ENCODE data around the gene ADARB2. TPM values are rescaled to one million over a fixed set of nuclear protein-coding genes. Genes with fewer than 3 reads are reported as not detected.
"Not testable (repeated sequence)": the region's sequence is repeated elsewhere in the genome, so short reads cannot be mapped to it uniquely, and the experiment has no call there.

ADARB2 gene
- total RNA-seq, 2 experiments from 2014 or later, result not detected

GRCh38 chr10:1354809-1355710 is 382.3 kb downstream of the ADARB2 start:
- CTCF ChIA-PET, result no interaction called here
- POLR2A ChIA-PET, result no interaction called here

DNA sequence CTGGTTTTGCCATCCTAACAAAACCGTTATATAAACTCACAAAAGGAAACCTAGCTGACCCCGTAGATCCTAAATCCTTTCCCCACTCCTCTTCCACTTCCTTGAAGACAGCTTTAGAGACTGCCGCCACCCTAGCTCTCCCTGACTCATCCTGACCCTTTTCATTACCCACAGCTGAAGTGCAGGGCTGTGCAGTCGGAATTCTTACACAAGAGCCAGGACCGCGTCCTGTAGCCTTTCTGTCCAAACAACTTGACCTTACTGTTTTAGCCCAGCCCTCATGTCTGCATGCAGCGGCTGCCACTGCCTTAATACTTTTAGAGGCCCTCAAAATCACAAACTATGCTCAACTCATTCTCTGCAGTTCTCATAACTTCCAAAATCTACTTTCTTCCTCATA is 385.0 kb downstream of the ADARB2 start:
- POLR2A ChIA-PET, CTCF ChIA-PET: not testable (repeated sequence)

GRCh38 chr10:1348773-1349050 is 388.6 kb downstream of the ADARB2 start:
- POLR2A ChIA-PET, result no interaction called here
- CTCF ChIA-PET, result no interaction called here

- CTCF ChIA-PET, result no interaction called here
Observed at GRCh38 chr10:1347962-1348772, 389.2 kb downstream of the ADARB2 start.

GRCh38 chr10:1347525-1347924 is 389.8 kb downstream of the ADARB2 start:
- POLR2A ChIA-PET, result no interaction called here
- CTCF ChIA-PET, result no interaction called here

More at GRCh38 chr10:1347962-1348772, 389.2 kb downstream of the ADARB2 start:
- POLR2A ChIA-PET, result no interaction called here

DNA sequence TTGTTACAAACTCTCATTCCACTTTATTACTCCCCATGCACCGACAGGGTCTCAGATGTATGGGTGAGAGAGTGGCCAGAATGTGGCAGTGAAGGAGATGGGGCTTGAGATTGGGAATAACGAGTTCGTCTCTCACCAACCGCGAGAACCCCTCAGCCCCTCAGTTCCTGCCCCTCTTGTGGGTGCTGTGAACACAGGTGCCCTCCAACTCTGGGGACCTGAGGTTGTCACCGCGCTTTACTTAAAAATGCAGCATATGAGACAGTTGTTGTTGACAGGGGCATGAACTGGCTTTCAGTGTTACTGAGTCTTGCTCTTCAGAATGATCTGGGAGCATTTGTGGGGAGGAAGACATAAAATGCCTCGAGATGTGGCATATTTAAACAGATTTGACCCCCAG is 391.1 kb downstream of the ADARB2 start:
- CTCF ChIA-PET, result no interaction called here
- POLR2A ChIA-PET, result no interaction called here

DNA sequence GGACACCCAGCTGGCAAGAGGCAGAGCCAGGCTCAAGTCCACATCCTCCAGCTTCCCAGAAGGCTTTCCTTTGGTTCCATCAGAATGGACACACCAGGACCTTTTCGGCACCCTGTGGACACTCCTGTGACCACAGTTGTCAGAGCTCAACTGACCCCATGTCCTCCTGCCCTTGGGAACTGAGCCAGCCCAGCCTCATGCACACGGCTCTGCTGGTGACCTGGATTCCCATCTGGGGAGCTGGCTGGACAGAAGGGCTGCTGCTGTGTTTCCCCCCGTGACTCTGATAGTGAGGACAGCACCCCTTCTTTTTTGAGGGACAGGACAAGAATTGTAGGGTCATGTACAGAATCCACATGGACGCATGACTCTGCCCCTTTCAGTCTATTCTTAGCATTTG is 392.0 kb downstream of the ADARB2 start:
- ChIA-PET POLR2A (no interaction called here), CTCF (no interaction called here)

DNA sequence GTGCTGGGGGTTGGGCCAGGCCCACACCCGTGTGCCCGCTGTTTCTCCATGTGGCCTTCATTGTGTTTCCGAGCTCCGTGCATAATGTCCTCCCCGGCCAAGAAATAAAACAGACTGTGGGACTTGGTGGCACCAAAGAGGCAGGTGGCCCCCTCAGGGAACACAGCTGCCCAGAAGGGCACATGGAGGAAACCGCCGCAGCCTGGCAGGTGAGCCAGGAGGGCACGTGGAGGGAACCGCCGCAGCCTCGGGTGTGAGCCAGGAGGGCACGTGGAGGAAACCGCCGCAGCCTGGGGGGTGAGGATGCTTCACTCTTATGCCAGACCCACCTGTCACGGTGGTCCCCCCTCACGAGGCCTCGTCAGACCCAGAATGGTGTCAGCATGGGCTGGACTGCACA is 392.5 kb downstream of the ADARB2 start:
- ChIA-PET CTCF (no interaction called here), POLR2A (no interaction called here)

DNA sequence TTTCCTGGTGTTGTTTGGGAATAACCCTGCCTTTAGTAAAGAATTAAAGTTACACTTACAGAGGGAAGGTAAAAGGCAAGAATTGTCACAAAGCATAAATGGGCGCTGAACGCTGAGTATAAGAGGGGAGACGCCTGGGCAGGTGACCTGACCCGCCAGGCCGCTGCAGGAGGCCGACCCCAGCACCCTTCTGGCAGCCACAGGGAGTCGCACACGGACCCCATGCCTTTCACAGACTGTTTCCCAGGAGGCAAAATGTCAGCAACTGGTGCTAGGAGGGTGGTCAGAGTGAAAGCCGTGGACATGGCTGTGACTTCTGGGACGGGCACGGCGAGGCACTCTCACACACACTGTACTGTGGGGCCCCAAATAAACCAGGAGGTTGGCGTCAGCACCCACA is 392.9 kb downstream of the ADARB2 start:
- ChIA-PET CTCF (no interaction called here), POLR2A (no interaction called here)

DNA sequence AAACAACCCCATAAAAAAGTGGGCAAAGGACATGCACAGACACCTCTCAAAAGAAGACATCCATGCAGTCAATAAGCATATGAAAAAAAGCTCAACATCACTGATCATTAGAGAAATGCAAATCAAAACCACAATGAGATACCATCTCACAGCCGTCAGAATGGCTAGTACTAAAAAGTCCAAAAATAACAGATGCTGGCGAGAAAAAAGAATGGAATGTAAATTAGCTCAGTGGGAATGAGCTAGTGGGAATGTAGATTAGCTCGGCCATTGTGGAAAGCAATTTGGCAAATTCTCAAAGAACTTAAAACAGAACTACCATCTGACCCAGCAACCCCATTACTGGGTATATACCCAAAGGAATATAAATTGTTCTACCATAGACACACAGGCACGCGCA is 394.1 kb downstream of the ADARB2 start:
- CTCF ChIA-PET, result no interaction called here
- POLR2A ChIA-PET, result no interaction called here

- POLR2A ChIA-PET, CTCF ChIA-PET: not testable (repeated sequence)
Observed at GRCh38 chr10:1341052-1341451, 396.3 kb downstream of the ADARB2 start.

DNA sequence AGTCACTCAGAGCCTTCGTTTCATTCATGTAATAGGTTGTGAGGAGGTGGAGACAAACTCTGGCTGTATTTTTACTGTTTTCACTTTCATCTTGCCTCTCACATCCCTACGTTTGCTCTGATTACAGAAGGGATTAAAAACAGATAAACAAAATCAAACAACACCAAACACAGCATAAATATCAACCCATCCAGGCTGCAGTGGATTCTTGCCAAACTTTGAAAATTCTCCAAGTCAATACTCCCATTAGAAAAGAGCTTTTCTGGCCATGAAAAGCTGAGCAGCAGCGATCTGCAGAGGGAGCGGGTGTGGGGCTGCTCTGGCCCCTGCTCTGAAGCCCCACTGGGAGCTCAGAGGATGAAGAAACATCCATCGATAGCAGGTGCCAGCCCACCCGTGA is 397.9 kb downstream of the ADARB2 start:
- POLR2A ChIA-PET, result no interaction called here
- CTCF ChIA-PET, result no interaction called here

DNA sequence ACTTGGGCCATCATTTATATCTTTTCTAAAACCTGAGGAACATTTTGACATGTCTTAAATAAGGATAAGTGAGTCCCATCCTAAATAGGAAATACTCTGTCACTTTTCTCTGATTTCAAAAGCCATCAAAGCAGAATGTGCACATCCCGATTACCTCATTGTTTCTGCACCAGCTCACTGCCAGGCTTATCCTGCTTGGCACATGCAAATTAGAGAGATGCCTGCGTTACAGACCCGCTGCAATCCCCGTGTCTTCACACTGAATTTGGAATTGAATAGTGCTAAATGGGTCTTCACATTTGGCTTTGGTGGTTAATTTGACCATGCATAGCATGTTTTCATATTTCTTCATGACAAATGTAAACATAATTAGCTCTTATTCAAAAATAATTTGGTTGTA is 401.7 kb downstream of the ADARB2 start:
- ChIA-PET POLR2A (no interaction called here), CTCF (no interaction called here)

- ChIA-PET POLR2A (no interaction called here), CTCF (no interaction called here)
Observed at GRCh38 chr10:1333981-1334380, 403.3 kb downstream of the ADARB2 start.

DNA sequence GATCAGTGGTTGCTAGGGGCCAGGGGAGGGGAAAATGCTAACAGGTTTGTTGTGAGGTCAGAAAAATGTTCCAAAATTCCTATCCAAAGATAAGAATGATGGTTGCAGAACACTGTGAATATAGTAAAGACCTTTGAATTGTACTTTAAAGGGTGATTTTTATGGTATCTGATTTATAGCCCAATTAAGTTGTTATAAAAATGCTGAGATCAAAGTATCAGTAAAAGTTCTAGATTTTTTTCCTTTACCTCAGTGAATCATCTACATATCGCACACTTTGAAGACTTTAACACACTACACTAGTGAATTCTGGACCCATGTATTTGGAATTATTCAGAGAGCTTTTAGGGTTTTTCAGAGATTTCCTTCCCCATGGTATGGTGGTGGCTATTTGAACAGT is 405.8 kb downstream of the ADARB2 start:
- CTCF ChIA-PET, result no interaction called here
- POLR2A ChIA-PET, result no interaction called here

DNA sequence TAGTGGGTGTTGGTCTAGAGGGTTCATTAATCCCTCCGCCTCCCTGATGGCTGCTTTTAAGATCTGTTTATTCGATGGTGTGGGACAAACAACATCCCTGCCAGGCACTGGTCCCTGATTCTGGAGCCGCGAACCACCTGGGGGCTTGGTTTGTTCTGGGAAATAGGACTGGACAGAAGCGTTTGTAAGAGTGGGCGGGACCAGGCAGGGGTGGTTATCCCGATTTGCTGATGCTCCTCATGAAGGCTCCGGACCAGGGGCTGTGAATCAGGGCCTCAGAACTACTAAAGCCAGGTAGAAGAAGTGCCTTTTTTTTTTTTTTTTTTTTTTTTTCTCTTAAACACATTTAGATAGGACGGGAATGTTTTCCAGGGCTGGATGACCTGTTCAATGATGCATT is 407.7 kb downstream of the ADARB2 start:
- POLR2A ChIA-PET, result no interaction called here

DNA sequence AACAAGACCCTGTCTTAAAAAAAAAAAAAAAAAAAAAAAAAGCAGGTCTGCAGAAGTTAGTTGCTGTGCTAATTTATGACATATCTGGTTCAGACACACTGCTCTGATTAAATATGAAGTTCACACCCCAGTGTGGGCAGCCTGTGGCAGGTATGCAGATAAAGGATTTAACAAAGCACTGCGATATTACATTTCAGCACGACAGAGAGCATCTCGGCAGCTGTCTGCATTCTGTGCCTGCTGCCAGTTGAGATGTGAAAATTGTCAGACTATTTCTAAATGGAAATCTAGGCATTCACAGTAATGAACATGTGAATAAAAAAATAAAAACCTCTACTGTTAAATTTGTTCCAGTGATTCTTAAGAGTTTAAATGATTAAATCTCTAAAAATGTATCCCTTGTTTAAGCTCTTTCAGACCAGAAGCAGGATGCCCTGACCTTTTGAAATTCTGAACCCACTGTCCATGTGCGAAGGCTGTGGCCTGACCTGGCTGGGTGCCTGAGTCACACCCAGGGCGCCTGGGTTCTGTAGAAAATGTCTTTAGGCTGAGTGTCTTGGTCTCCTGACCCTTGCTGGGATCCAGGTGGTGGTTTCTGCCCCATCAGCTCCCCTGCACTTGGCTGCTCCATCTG is 408.2 kb downstream of the ADARB2 start:
- POLR2A ChIA-PET, result no interaction called here
- CTCF ChIA-PET, result no interaction called here

More for the DNA sequence above, 407.7 kb downstream of the ADARB2 start:
- CTCF ChIA-PET, result no interaction called here

- ChIA-PET CTCF (no interaction called here), POLR2A (no interaction called here)
Observed at GRCh38 chr10:1328161-1328823, 409.0 kb downstream of the ADARB2 start.

DNA sequence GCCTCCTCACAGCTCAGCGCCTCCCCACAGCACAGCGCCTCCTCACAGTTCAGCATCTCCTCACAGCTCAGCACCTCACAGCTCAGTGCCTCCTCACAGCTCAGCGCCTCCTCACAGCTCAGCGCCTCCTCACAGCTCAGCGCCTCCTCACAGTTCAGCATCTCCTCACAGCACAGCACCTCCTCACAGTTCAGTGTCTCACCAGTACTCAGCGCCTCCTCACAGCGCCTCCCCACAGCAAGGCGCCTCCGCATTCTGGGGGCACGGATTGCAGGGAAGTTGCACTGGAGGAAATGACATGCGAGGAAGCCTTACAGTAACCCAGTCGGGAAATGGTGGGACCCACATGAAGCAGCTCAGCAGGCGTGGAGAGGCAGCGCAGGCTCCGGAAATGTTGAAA is 409.6 kb downstream of the ADARB2 start:
- ChIA-PET CTCF (no interaction called here), POLR2A (no interaction called here)

DNA sequence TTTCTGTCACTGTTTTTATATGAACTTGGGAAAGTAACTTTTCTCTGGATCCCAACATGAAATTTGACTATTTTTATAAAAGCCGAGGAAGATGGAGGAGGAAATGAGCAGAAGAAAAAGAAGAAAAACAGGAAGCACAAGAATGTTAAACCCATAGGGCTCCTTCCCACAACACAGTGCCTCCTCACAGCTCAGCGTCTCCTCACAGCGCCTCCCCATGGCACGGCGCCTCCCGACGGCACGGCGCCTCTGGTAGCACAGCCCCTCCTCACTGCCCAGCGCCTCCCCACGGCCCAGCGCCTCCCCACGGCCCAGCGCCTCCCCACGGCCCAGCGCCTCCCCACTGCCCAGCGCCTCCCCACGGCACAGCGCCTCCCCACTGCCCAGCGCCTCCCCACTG is 410.8 kb downstream of the ADARB2 start:
- POLR2A ChIA-PET, CTCF ChIA-PET: not testable (repeated sequence)

GRCh38 chr10:1324903-1325302 is 412.4 kb downstream of the ADARB2 start:
- ChIA-PET POLR2A (no interaction called here), CTCF (no interaction called here)

Data from activated CD8-positive, alpha-beta memory T cell treated with anti-CD3 and anti-CD28 coated beads for 36 hours (primary cell).